HUDEP-2 (cell line): ENCODE data around the gene MED13L.
"Not testable (repeated sequence)": the region's sequence is repeated elsewhere in the genome, so short reads cannot be mapped to it uniquely, and the experiment has no call there.

ENCODE experiments used
- DNase-seq, 76 experiments: peaks; one replicate each; lab custom pipeline; 2025; ENCODE audit not compliant: unreplicated experiment in 76 of 76; lab: John Stamatoyannopoulos, UW

MED13L gene

GRCh38 chr12:116249938-116250337 is 27.6 kb downstream of the MED13L start:
- DNase-seq = no peak

GRCh38 chr12:116248930-116249329 is 28.6 kb downstream of the MED13L start:
- DNase-seq = no peak

GRCh38 chr12:116248433-116248832 is 29.1 kb downstream of the MED13L start:
- DNase-seq = no peak

- DNase-seq = no peak
Observed at GRCh38 chr12:116247377-116247776, 30.1 kb downstream of the MED13L start.

- no peak for DNase-seq
Observed at GRCh38 chr12:116246490-116247179, 30.9 kb downstream of the MED13L start.

- DNase-seq = no peak
Observed at GRCh38 chr12:116245189-116245588, 32.3 kb downstream of the MED13L start.

GRCh38 chr12:116244474-116245090 is 32.9 kb downstream of the MED13L start:
- no peak for DNase-seq

- DNase-seq = no peak
Observed at GRCh38 chr12:116244001-116244400, 33.5 kb downstream of the MED13L start.

- no peak for DNase-seq
Observed at GRCh38 chr12:116242740-116243139, 34.8 kb downstream of the MED13L start.

- no peak for DNase-seq
Observed at GRCh38 chr12:116241157-116241759, 36.2 kb downstream of the MED13L start.

- DNase-seq = not testable (repeated sequence)
Observed at GRCh38 chr12:116238570-116239119, 38.8 kb downstream of the MED13L start.

GRCh38 chr12:116238149-116238548 is 39.3 kb downstream of the MED13L start:
- DNase-seq = no peak

- DNase-seq = peak in 21 of 76 experiments; percentile 3 to 48 (median 18)
Observed at GRCh38 chr12:116236976-116237375, 40.5 kb downstream of the MED13L start.

GRCh38 chr12:116236148-116236731 is 41.3 kb downstream of the MED13L start:
- peak in 58 of 76 experiments; percentile 5 to 75 (median 42) for DNase-seq

- DNase-seq = not testable (repeated sequence)
Observed at GRCh38 chr12:116234148-116234547, 43.3 kb downstream of the MED13L start.

GRCh38 chr12:116233669-116234068 is 43.8 kb downstream of the MED13L start:
- no peak for DNase-seq

GRCh38 chr12:116227811-116228210 is 49.7 kb downstream of the MED13L start:
- no peak for DNase-seq

GRCh38 chr12:116226026-116226425 is 51.5 kb downstream of the MED13L start:
- DNase-seq = no peak

- DNase-seq = peak in 68 of 76 experiments; percentile 4 to 87 (median 64)
Observed at GRCh38 chr12:116222358-116222757, 55.1 kb downstream of the MED13L start.

- DNase-seq = no peak
Observed at GRCh38 chr12:116220756-116221155, 56.7 kb downstream of the MED13L start.

GRCh38 chr12:116217045-116217735 is 60.3 kb downstream of the MED13L start:
- DNase-seq = no peak
